Measurements from ENCODE around the gene OR10H2.
"Not testable (repeated sequence)": the region's sequence is repeated elsewhere in the genome, so short reads cannot be mapped to it uniquely, and the experiment has no call there.

GRCh38 chr19:15774159-15774558 lies 46.3 kb downstream of the OR10H2 start:
- not testable (repeated sequence) for TF ChIP-seq JUN (IDR thresholded peaks at IDR 0.05; ENCODE audit: borderline replicate concordance, insufficient read depth, insufficient read length, low read depth); CTCF (IDR thresholded peaks at IDR 0.05; ENCODE audit: extremely low read depth in 1 of 2, insufficient read depth in 1 of 2, low read depth in 1 of 2, low read length in 2 of 2); EZH2 (IDR thresholded peaks at IDR 0.05; ENCODE audit: borderline replicate concordance, low read depth, low read length, severe bottlenecking); POLR2A (IDR thresholded peaks at IDR 0.05; ENCODE audit: low read depth, low read length); MYC (IDR thresholded peaks at IDR 0.05; ENCODE audit: low read depth, low read length)
